Peyer's patch (tissue), 4 donors: ENCODE results near the gene CD27. TPM values are rescaled to one million over a fixed set of nuclear protein-coding genes. Genes with fewer than 3 reads are reported as not detected.

Experiments
- DNase-seq, 3 donors: peaks; one replicate each; pipeline ENCODE4 v3.0.0-alpha.2; 2017 to 2019
- H3K27ac ChIP-seq, 4 donors: fragments of 200-600 bp; sonication (generic); one replicate each; pipeline ENCODE4 v1.5.1; 2016 to 2019
- H3K27me3 ChIP-seq, 2 donors: fragments of 200-600 bp; sonication (generic); one replicate each; pipeline ENCODE4 v1.5.1; 2019
- H3K36me3 ChIP-seq, 3 donors: fragments of 200-600 bp; sonication (generic); one replicate each; pipeline ENCODE4 v1.5.1; 2016 to 2019
- H3K4me1 ChIP-seq, 4 donors: fragments of 200-600 bp; sonication (generic); one replicate each; pipeline ENCODE4 v1.5.1; 2016 to 2019
- H3K4me3 ChIP-seq, 4 donors: fragments of 200-600 bp; sonication (generic); 1 replicate in 3 of 4; 2 replicates in 1 of 4; pipeline ENCODE4 v1.5.1; 2016 to 2019; ENCODE audit warnings: mild to moderate bottlenecking in 1 of 4
- H3K9me3 ChIP-seq, 4 donors: fragments of 200-600 bp; sonication (generic); one replicate each; pipeline ENCODE4 v1.5.1; 2016 to 2019; ENCODE audit warnings: mild to moderate bottlenecking in 1 of 4
- POLR2A ChIP-seq, 2 donors: fragments of 450-650 bp; IDR thresholded peaks; one replicate each; pipeline ENCODE4 v1.5.1; 2017; ENCODE audit warnings: antibody characterized with exemption in 2 of 2, mild to moderate bottlenecking in 2 of 2, moderate library complexity in 2 of 2
- total RNA-seq, 4 donors: library from RNA; depleted of rRNA; stranded (reverse); fragments of >200 nt; gene quantifications; one replicate each; pipeline ENCODE4 v1.1.0, GENCODE V29; 2016
- TF ChIP-seq, protein P1 (sequence below), 6 experiments: fragments of 450-650 bp in 4 of 6; fragments of 200-600 bp in 2 of 6; sonication (generic) in 1 of 6; IDR thresholded peaks; one replicate each; pipeline ENCODE4 v1.5.1; 2017 to 2019; ENCODE audit warnings: antibody characterized with exemption in 6 of 6, mild to moderate bottlenecking in 3 of 6, moderate library complexity in 1 of 6

Gene CD27
- total RNA-seq, 4 donors from 2014 or later: 1.0 to 20.6 (median 2.3) TPM

DNA sequence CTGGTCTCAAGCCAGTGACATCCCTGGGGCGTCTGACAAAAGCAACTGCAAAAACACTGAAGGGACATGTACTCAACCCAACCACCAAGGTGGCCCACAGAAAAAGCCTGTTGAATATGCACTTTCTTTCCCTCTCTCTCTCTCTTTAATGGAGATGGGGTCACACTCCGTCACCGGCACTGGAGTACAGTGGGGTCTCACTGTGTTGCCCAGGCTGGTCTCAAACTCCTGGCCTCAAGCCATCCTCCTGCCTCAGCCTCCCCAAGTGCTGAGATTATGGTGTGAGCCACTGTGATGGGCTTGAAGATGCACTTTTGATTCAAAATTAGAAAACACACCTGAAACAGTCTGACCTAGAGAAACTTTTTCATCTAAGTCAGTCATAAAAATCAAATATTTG lies 7.2 kb upstream of the CD27 start:
- H3K9me3 ChIP-seq: no peaks in the 10 kb centered on the region
- TF ChIP-seq, protein P1, sequence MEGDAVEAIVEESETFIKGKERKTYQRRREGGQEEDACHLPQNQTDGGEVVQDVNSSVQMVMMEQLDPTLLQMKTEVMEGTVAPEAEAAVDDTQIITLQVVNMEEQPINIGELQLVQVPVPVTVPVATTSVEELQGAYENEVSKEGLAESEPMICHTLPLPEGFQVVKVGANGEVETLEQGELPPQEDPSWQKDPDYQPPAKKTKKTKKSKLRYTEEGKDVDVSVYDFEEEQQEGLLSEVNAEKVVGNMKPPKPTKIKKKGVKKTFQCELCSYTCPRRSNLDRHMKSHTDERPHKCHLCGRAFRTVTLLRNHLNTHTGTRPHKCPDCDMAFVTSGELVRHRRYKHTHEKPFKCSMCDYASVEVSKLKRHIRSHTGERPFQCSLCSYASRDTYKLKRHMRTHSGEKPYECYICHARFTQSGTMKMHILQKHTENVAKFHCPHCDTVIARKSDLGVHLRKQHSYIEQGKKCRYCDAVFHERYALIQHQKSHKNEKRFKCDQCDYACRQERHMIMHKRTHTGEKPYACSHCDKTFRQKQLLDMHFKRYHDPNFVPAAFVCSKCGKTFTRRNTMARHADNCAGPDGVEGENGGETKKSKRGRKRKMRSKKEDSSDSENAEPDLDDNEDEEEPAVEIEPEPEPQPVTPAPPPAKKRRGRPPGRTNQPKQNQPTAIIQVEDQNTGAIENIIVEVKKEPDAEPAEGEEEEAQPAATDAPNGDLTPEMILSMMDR (IDR thresholded peaks at IDR 0.05): no peak
- TF ChIP-seq POLR2A (IDR thresholded peaks at IDR 0.05): no peak
- peak in 2 of 3 donors; percentile 6 to 13 for DNase-seq
- H3K4me1 ChIP-seq: no peaks in the 10 kb centered on the region
- H3K4me3 ChIP-seq: no peak overlapping the region
- no peaks in the 10 kb centered on the region for H3K27me3 ChIP-seq
- H3K27ac ChIP-seq: no peak overlapping the region
- H3K36me3 ChIP-seq: no peaks in the 10 kb centered on the region

GRCh38 chr12:6438345-6438744 lies 6.4 kb upstream of the CD27 start:
- peak in 2 of 3 donors; percentile 17 to 31 for DNase-seq
- no peak for TF ChIP-seq POLR2A (IDR thresholded peaks at IDR 0.05)
- TF ChIP-seq, protein P1 (IDR thresholded peaks at IDR 0.05): no peak
- Histone ChIP-seq H3K36me3 (no peaks in the 10 kb centered on the region), H3K27me3 (no peaks in the 10 kb centered on the region), H3K4me1 (no peaks in the 10 kb centered on the region), H3K9me3 (no peaks in the 10 kb centered on the region), H3K27ac (no peak overlapping the region), H3K4me3 (no peak overlapping the region)

DNA sequence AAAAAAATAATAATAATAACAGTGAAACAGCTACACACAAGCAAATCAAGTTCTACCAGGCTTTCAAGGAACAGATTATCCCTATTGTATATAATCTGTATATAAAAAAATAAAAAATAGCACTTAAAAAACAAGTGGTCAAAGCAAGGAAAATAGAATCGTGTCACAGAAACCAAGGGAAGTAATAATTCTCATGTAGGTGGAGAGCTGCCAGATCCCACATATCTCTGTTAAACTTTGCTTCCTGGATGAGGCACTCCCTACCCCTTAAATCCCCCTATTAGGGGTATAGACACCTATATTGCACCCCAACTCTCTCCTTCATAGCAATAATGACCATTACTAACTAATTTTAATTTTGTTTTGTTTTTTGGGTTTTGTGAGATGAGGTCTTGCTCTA lies 4.4 kb upstream of the CD27 start:
- H3K27me3 ChIP-seq: no peaks in the 10 kb centered on the region
- peaks cover 0 to 6% (median 0%) of the 10 kb centered on the region in 3 donors for H3K36me3 ChIP-seq
- TF ChIP-seq POLR2A (IDR thresholded peaks at IDR 0.05): no peak
- TF ChIP-seq, protein P1 (IDR thresholded peaks at IDR 0.05): no peak
- no peak overlapping the region for H3K4me3 ChIP-seq
- DNase-seq: no peak
- no peak overlapping the region for H3K27ac ChIP-seq
- no peaks in the 10 kb centered on the region for H3K9me3 ChIP-seq
- peaks cover 0 to 2% (median 0%) of the 10 kb centered on the region in 4 donors for H3K4me1 ChIP-seq

DNA sequence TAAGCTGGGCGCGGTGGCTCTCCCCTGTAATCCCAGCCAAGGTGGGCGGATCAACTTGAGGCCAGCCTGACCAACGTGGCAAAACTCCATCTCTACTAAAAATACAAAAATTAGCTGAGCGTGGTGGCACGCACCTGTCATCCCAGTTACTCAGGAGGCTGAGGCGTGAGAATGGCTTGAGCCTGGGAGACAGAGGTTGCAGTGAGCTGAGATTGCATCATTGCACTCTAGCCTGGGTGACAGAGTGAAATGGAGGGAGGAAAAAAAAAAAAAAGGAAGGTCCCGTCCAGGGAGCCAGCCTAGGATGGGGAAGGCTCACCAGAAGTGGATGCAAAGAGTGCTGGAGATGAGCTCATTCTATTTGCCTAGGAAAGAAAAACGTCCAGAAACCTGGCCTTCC lies 1.9 kb upstream of the CD27 start:
- Histone ChIP-seq H3K27ac (peak overlapping the region in 2 of 4 donors; percentile 69 to 92), H3K9me3 (no peaks in the 10 kb centered on the region), H3K4me3 (no peak overlapping the region), H3K36me3 (peaks cover 0 to 23% (median 0%) of the 10 kb centered on the region in 3 donors), H3K27me3 (no peaks in the 10 kb centered on the region), H3K4me1 (peaks cover 0 to 2% (median 0%) of the 10 kb centered on the region in 4 donors)
- no peak for TF ChIP-seq POLR2A (IDR thresholded peaks at IDR 0.05)
- TF ChIP-seq, protein P1 (IDR thresholded peaks at IDR 0.05): no peak
- peak in 1 of 3 donors; percentile 38 for DNase-seq

DNA sequence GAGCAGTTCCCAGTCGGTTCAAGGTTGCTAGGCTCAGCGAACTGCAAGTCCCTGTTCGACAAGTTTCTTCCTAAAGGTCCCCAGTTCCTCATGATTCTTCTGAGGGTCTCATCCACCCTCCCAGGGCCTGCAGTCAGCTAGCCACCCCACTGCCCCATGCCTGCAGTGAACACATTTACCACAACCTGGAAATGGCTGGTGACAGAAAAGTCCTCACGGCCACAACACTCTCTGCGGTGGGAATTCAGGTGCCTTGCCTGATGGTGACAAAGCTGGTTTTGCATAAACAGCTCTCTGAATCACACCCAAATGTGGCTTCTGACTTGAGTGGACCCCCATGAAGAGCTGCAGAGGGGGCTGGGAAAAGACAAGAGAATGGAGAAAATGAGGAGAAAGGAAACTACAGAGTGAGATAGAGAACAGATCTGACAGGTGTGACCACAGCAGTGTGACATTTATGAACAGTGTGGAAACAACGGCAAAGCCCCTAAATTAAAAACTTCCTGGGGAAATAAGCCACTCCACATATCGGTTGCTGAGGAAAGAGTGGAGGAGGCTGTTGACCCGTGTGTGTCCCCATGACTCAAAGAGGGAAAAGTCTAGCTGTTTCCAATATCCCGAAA lies 1.3 kb upstream of the CD27 start:
- H3K9me3 ChIP-seq: no peaks in the 10 kb centered on the region
- DNase-seq: peak in 2 of 3 donors; percentile 69 to 73
- H3K27ac ChIP-seq: peak overlapping the region in 3 of 4 donors; percentile 10 to 92 (median 69)
- peaks cover 0 to 2% (median 0%) of the 10 kb centered on the region in 4 donors for H3K4me1 ChIP-seq
- peaks cover 0 to 26% (median 0%) of the 10 kb centered on the region in 3 donors for H3K36me3 ChIP-seq
- H3K4me3 ChIP-seq: no peak overlapping the region
- no peaks in the 10 kb centered on the region for H3K27me3 ChIP-seq
- TF ChIP-seq POLR2A (IDR thresholded peaks at IDR 0.05): no peak
- TF ChIP-seq, protein P1 (IDR thresholded peaks at IDR 0.05): no peak
